HepG2 (cell line): ENCODE measurements around the gene CIAO2B. TPM values are rescaled to one million over a fixed set of nuclear protein-coding genes. Genes with fewer than 3 reads are reported as not detected.

Experiments
- CREB1 ChIP-seq, 2 experiments: fragments of 450-650 bp in 1 of 2; IDR thresholded peaks; 2 replicates each; pipeline ENCODE4 v1.6.1; 2016 to 2017; ENCODE audit warnings: control low read depth in 1 of 2, mild to moderate bottlenecking in 1 of 2, missing compliant biosample characterization in 1 of 2, missing genetic modification characterization in 1 of 2
- MEIS1 ChIP-seq: sonication (generic); formaldehyde crosslinking; IDR thresholded peaks from 2 replicates; pipeline ENCODE4 v1.9.0; 2021; ENCODE audit warnings: mild to moderate bottlenecking, missing genetic modification reagents, moderate library complexity, borderline replicate concordance
- PITX1 ChIP-seq: sonication (generic); formaldehyde crosslinking; IDR thresholded peaks from 2 replicates; pipeline ENCODE4 v1.5.1; 2020; ENCODE audit warnings: mild to moderate bottlenecking, missing genetic modification reagents
- RFXANK ChIP-seq: IDR thresholded peaks from 2 replicates; pipeline ENCODE4 v1.6.1; 2016
- SMARCE1 ChIP-seq: fragments of 450-650 bp; IDR thresholded peaks from 2 replicates; pipeline ENCODE4 v1.6.1; 2017; ENCODE audit warnings: borderline replicate concordance
- SP1 ChIP-seq, 2 experiments: fragments of 450-650 bp in 1 of 2; sonication (generic) in 1 of 2; formaldehyde crosslinking in 1 of 2; IDR thresholded peaks; 2 replicates each; pipeline versions ENCODE4 v1.4.0 to v1.6.1; 2016 to 2020; ENCODE audit warnings: missing genetic modification reagents in 1 of 2
- TBX2 ChIP-seq: sonication (generic); formaldehyde crosslinking; IDR thresholded peaks from 2 replicates; pipeline ENCODE4 v1.5.0; 2020; ENCODE audit warnings: missing genetic modification reagents, mild to moderate bottlenecking, borderline replicate concordance
- U2AF1 ChIP-seq: fragments of 200-400 bp; formaldehyde crosslinking; optimal IDR thresholded peaks from 2 replicates; pipeline ENCODE3; 2017; ENCODE audit warnings: mild to moderate bottlenecking, low read depth, low read length
- ZFY ChIP-seq: sonication (generic); formaldehyde crosslinking; IDR thresholded peaks from 2 replicates; pipeline ENCODE4 v1.4.0; 2020; ENCODE audit warnings: missing genetic modification reagents
- ZNF235 ChIP-seq: sonication (generic); formaldehyde crosslinking; IDR thresholded peaks from 2 replicates; pipeline ENCODE4 v1.8.1; 2023; ENCODE audit warnings: mild to moderate bottlenecking, missing genetic modification reagents, borderline replicate concordance
- ZNF33A ChIP-seq: sonication (generic); formaldehyde crosslinking; IDR thresholded peaks from 2 replicates; pipeline ENCODE4 v1.5.1; 2020; ENCODE audit warnings: missing genetic modification reagents, mild to moderate bottlenecking, moderate library complexity, borderline replicate concordance
- ZNF572 ChIP-seq: sonication (generic); formaldehyde crosslinking; IDR thresholded peaks from 2 replicates; pipeline ENCODE4 v1.5.1; 2020; ENCODE audit warnings: mild to moderate bottlenecking, missing genetic modification reagents
- polyA plus RNA-seq, 8 experiments: library from polyadenylated mRNA; depleted of rRNA in 3 of 8; stranded (reverse) in 7 of 8; unstranded in 1 of 8; fragments of >200 nt; fragmentation: Illumina TruSeq in 4 of 8; extraction: Trizol in 4 of 8; gene quantifications; 2 replicates each; pipeline versions ENCODE4 v1.2.1 to v1.2.3, GENCODE V29; 2011 to 2016; ENCODE audit warnings: low read depth in 4 of 8, missing spikeins in 1 of 8, mixed read lengths in 1 of 8; ENCODE audit not compliant: insufficient read depth in 1 of 8
- total RNA-seq, 5 experiments: library from RNA; depleted of rRNA; stranded (reverse); fragments of >200 nt; fragmentation: Illumina TruSeq; extraction: Trizol; gene quantifications; 2 replicates each; pipeline ENCODE4 v1.2.3, GENCODE V29; 2016; ENCODE audit warnings: low read depth in 1 of 5
- TF ChIP-seq, protein P1 (sequence below): sonication (generic); formaldehyde crosslinking; IDR thresholded peaks from 2 replicates; pipeline ENCODE4 v1.8.0; 2022; ENCODE audit warnings: missing genetic modification reagents, low read depth, mild to moderate bottlenecking, borderline replicate concordance
- TF ChIP-seq, protein P2 (sequence below): sonication (generic); formaldehyde crosslinking; IDR thresholded peaks from 2 replicates; pipeline ENCODE4 v1.5.1; 2020; ENCODE audit warnings: mild to moderate bottlenecking, moderate library complexity, missing genetic modification reagents

Gene CIAO2B
- total and polyA plus RNA-seq, 2 of the 13 experiments (the other 11 are each of a cell fraction or from before 2014, with no cell fraction given): 157 to 293 TPM

DNA sequence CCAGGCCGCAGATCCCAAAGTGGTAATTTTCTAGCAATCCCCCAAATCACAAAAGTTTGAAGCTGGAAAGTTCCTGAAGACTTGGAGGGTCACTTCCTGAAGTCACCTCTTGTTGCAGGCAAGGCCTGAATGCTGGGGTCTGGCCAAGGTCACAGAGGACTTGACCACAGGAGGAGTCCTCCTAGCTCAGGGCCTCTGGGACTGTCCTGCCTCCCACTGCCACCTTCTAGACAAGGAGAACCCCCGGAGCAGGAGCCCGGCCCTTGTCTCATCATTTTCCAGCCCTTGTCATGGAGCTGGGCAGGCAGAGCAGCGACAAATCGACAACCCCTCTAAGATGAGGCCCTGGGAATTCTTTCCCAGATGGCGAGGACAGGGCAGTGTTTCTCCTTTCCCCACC lies 15.8 kb downstream of the CIAO2B start (continued):
- TF ChIP-seq ZNF572 (0 out of 2 replicates have a peak, but pooled peaks have one; percentile 6), ZNF235 (CRISPR knock-in tag) (0 out of 2 replicates have a peak, but pooled peaks have one; percentile 18), RFXANK (no peak), CREB1 (IDR thresholded peaks at IDR 0.05) (no peak), CREB1 (CRISPR knock-in tag; IDR thresholded peaks at IDR 0.05) (no peak), ZFY (no peak), SMARCE1 (no peak), ZNF33A (CRISPR knock-in tag) (no peak), PITX1 (CRISPR knock-in tag) (no peak), U2AF1 (peak; percentile 35), TBX2 (CRISPR knock-in tag) (no peak), MEIS1 (CRISPR knock-in tag) (no peak), SP1 (IDR thresholded peaks at IDR 0.05) (no peak), SP1 (CRISPR knock-in tag; IDR thresholded peaks at IDR 0.05) (no peak)
- TF ChIP-seq, protein P1, sequence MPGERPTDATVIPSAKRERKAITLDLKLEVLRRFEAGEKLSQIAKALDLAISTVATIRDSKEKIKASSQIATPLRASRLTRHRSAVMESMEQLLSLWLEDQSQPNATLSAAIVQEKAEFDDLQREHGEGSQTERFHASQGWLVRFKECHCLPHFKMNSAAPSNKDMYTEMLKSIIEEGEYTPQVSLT: no peak
- TF ChIP-seq, protein P2, sequence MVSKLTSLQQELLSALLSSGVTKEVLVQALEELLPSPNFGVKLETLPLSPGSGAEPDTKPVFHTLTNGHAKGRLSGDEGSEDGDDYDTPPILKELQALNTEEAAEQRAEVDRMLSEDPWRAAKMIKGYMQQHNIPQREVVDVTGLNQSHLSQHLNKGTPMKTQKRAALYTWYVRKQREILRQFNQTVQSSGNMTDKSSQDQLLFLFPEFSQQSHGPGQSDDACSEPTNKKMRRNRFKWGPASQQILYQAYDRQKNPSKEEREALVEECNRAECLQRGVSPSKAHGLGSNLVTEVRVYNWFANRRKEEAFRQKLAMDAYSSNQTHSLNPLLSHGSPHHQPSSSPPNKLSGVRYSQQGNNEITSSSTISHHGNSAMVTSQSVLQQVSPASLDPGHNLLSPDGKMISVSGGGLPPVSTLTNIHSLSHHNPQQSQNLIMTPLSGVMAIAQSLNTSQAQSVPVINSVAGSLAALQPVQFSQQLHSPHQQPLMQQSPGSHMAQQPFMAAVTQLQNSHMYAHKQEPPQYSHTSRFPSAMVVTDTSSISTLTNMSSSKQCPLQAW: 0 out of 2 replicates have a peak, but pooled peaks have one; percentile 7
